NCI-H524 treated with DMSO at 0.1 percent for 48 hours (cell line): ENCODE measurements around the gene ATP9A.
"Not testable (repeated sequence)": the region's sequence is repeated elsewhere in the genome, so short reads cannot be mapped to it uniquely, and the experiment has no call there.

Source experiments
- DNase-seq: peaks from one replicate; lab custom pipeline; 2025; lab: John Stamatoyannopoulos, UW

ATP9A gene

GRCh38 chr20:51767867-51768758 is at the start of gene ATP9A:
Gene ATP9A, minus strand, starts transcription at chr20:51768390. Its CDS starts 21 bp downstream, at chr20:51768369.
- DNase-seq, result no peak

GRCh38 chr20:51816856-51817255 is 48.7 kb upstream of the ATP9A start:
- DNase-seq, result not testable (repeated sequence)

- no peak for DNase-seq
These were observed 47.3 kb upstream of the ATP9A start for GRCh38 chr20:51815383-51816076.

GRCh38 chr20:51812861-51813260 is 44.7 kb upstream of the ATP9A start:
- no peak for DNase-seq

GRCh38 chr20:51811514-51812128 is 43.4 kb upstream of the ATP9A start:
- DNase-seq, result no peak

GRCh38 chr20:51811042-51811355 is 42.8 kb upstream of the ATP9A start:
- no peak for DNase-seq

- no peak for DNase-seq
These were observed 42.2 kb upstream of the ATP9A start for GRCh38 chr20:51810155-51811041.

- DNase-seq, result no peak
These were observed 39.6 kb upstream of the ATP9A start for GRCh38 chr20:51807720-51808250.

- no peak for DNase-seq
These were observed 36.6 kb upstream of the ATP9A start for GRCh38 chr20:51804754-51805153.

- no peak for DNase-seq
These were observed 35.1 kb upstream of the ATP9A start for GRCh38 chr20:51803148-51803854.

- peak; percentile 83 for DNase-seq
These were observed 34.1 kb upstream of the ATP9A start, which contains the start of gene SALL4 for GRCh38 chr20:51802170-51802751. Gene SALL4, minus strand, starts transcription at chr20:51802521. Its CDS starts 113 bp downstream, at chr20:51802408.

- no peak for DNase-seq
These were observed 33.6 kb upstream of the ATP9A start for GRCh38 chr20:51801823-51802123.

GRCh38 chr20:51801122-51801822 is 33.1 kb upstream of the ATP9A start:
- no peak for DNase-seq

- DNase-seq, result no peak
These were observed 32.6 kb upstream of the ATP9A start for GRCh38 chr20:51800872-51801121.

- peak; percentile 6 for DNase-seq
These were observed 32.1 kb upstream of the ATP9A start for GRCh38 chr20:51800060-51800871.

- DNase-seq, result no peak
These were observed 31.2 kb upstream of the ATP9A start for GRCh38 chr20:51799401-51799860.

GRCh38 chr20:51797357-51798025 is 29.3 kb upstream of the ATP9A start:
- DNase-seq, result no peak

GRCh38 chr20:51796340-51796739 is 28.1 kb upstream of the ATP9A start:
- no peak for DNase-seq

GRCh38 chr20:51792960-51793359 is 24.8 kb upstream of the ATP9A start:
- DNase-seq, result no peak
